ENCODE measurements around the gene ANTXR2.

Gene ANTXR2

DNA sequence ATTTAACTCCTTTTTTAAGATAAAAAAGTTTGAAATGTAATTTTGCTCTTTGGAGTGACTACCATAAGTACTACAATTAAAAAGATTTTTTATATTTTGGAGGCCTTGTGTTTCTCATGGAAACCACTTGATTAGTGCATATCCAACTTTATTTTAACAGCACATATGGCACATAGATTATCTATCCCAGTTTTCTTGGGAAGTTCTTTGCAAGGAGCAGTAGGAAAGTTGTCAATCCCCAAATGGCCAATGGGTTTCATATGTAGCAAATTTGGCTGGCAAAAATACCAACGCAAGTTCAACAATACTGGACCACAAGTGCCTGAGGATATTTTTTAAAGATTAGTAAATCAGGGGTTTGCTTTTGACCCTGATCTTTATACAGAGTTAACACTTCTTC is 15.4 kb upstream of the ANTXR2 start:
- DNase-seq (ENCODE audit: low read depth), result no peak
- no peak for TF ChIP-seq POLR2A (IDR thresholded peaks at IDR 0.05; ENCODE audit: extremely low read depth, insufficient read length)
- TF ChIP-seq CTCF (IDR thresholded peaks at IDR 0.05; ENCODE audit: low read depth, low read length), result no peak
- no peak for TF ChIP-seq MAX (IDR thresholded peaks at IDR 0.05; ENCODE audit: low read depth, low read length)
- no peak for TF ChIP-seq MYC (IDR thresholded peaks at IDR 0.05; ENCODE audit: low read depth, low read length)
- H3K4me3 ChIP-seq (ENCODE audit: low read depth, low read length), result no peak overlapping the region

GRCh38 chr4:80086296-80086695 is 13.3 kb upstream of the ANTXR2 start:
- no peak overlapping the region for H3K4me3 ChIP-seq (ENCODE audit: low read depth, low read length)
- DNase-seq (ENCODE audit: low read depth), result no peak
- no peak for TF ChIP-seq POLR2A (IDR thresholded peaks at IDR 0.05; ENCODE audit: extremely low read depth, insufficient read length)

GRCh38 chr4:80085081-80085480 is 12.1 kb upstream of the ANTXR2 start:
- TF ChIP-seq POLR2A (IDR thresholded peaks at IDR 0.05; ENCODE audit: extremely low read depth, insufficient read length) (no peak), MYC (IDR thresholded peaks at IDR 0.05; ENCODE audit: low read depth, low read length) (no peak), CTCF (IDR thresholded peaks at IDR 0.05; ENCODE audit: low read depth, low read length) (no peak), MAX (IDR thresholded peaks at IDR 0.05; ENCODE audit: low read depth, low read length) (no peak)
- DNase-seq (ENCODE audit: low read depth), result no peak
- H3K4me3 ChIP-seq (ENCODE audit: low read depth, low read length), result no peak overlapping the region

DNA sequence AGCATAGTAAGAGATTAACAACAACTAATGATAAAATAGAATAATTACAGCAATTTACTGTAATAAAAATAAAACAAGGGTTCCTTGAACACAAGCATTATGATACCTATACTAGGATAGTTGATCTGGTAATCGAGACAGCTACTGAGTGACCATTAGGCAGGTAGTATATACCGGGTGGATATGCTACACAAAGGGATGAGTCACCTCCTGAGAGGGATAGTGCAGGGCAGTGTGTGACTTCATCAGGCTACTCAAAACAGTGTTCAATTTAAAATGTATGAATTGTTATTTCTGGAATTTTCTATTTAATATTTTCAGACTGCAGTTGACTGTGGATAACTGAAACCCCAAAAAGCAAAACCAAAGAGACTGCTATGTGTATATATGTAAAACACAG is 9.7 kb upstream of the ANTXR2 start:
- DNase-seq (ENCODE audit: low read depth), result no peak
- TF ChIP-seq MAX (IDR thresholded peaks at IDR 0.05; ENCODE audit: low read depth, low read length) (no peak), CTCF (IDR thresholded peaks at IDR 0.05; ENCODE audit: low read depth, low read length) (no peak), MYC (IDR thresholded peaks at IDR 0.05; ENCODE audit: low read depth, low read length) (no peak), POLR2A (IDR thresholded peaks at IDR 0.05; ENCODE audit: extremely low read depth, insufficient read length) (no peak)
- H3K4me3 ChIP-seq (ENCODE audit: low read depth, low read length), result no peak overlapping the region

DNA sequence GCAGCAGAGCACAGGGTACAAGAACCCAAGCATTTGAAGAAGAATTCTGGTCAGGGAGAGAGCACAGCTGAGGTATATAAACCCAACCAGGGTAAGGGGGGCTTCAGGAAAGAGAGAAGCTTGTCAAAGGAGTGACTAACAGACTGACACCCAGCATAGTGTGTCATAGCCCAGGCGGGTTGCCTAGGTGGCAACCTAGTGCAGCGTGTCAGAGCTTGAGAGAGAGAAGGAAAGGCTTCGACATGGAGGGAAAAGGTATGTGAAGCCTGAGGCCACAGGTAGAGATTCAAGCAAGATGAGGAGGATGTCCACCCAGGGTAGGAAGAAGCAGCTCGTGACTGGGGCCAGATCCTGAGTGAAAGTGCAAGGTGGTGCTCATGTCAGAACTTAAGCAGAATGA is 8.5 kb upstream of the ANTXR2 start:
- no peak for DNase-seq (ENCODE audit: low read depth)
- no peak for TF ChIP-seq MAX (IDR thresholded peaks at IDR 0.05; ENCODE audit: low read depth, low read length)
- TF ChIP-seq CTCF (IDR thresholded peaks at IDR 0.05; ENCODE audit: low read depth, low read length), result no peak
- TF ChIP-seq POLR2A (IDR thresholded peaks at IDR 0.05; ENCODE audit: extremely low read depth, insufficient read length), result no peak
- TF ChIP-seq MYC (IDR thresholded peaks at IDR 0.05; ENCODE audit: low read depth, low read length), result no peak

DNA sequence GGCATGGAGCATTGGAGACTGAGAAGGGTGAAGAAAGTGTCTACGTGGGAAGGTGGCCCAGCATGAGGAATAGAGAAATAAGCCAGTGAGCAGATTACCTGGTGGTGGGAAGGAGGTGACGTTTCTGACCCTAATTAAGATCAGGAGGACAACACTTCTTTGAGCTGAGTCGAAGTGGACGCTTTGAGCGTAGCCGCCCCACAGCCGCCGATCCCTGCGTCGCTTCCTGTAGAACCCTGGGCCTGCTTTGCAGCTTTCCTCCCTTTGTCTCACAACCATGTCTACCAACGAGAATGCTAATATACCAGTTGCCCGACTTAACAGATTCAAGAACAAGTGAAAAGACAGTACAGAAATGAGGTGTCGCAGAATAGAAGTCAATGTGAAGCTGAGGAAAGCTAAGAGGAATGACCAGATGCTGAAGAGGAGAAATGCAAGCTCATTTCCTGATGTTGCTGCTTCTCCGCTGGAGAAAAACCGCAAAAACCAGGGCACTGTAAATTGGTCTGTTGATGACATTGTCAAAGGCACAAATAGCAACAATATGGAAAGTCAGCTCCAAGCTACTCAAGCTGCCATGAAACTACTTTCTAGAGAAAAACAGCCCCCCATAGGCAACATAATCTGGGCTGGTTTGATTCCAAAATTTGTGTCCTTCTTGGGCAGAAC is 6.4 kb upstream of the ANTXR2 start:
- TF ChIP-seq MAX (IDR thresholded peaks at IDR 0.05; ENCODE audit: low read depth, low read length) (no peak), MYC (IDR thresholded peaks at IDR 0.05; ENCODE audit: low read depth, low read length) (no peak), POLR2A (IDR thresholded peaks at IDR 0.05; ENCODE audit: extremely low read depth, insufficient read length) (no peak), CTCF (IDR thresholded peaks at IDR 0.05; ENCODE audit: low read depth, low read length) (no peak)
- peak; percentile 88 for DNase-seq (ENCODE audit: low read depth)
- H3K4me3 ChIP-seq (ENCODE audit: low read depth, low read length), result peak overlapping the region; percentile 67

More for the DNA sequence above, 8.5 kb upstream of the ANTXR2 start:
- no peak overlapping the region for H3K4me3 ChIP-seq (ENCODE audit: low read depth, low read length)
